A549 treated with RU486 at 1 μM for 4 hours (cell line): Measurements from ENCODE around the gene CCL26. TPM values are rescaled to one million over a fixed set of nuclear protein-coding genes. Genes with fewer than 3 reads are reported as not detected.

Experiments used
- total RNA-seq: library from RNA; stranded (reverse); fragments of 200-300 nt; extraction: Qiagen RNA extraction; gene quantifications from 5 replicates; pipeline ENCODE4 v1.2.3, GENCODE V29; 2022; ENCODE audit warnings: low read depth

CCL26 gene
- 8.2 to 14.4 TPM (median 9.9 TPM) in 5 replicates for total RNA-seq

GRCh38 chr7:75772081-75773077, at the start of gene CCL26:
Gene CCL26, minus strand, starts transcription at chr7:75772211. Its CDS starts 35 bp downstream, at chr7:75772176.

GRCh38 chr7:75813781-75814236, 41.8 kb upstream of the CCL26 start, which contains the start of gene CCL24:
Gene CCL24, minus strand, starts transcription at chr7:75813806. Its CDS starts 91 bp downstream, at chr7:75813715.

GRCh38 chr7:75738604-75738974, 33.4 kb downstream of the CCL26 start, which contains the start of gene HIP1:
Gene HIP1, minus strand, starts transcription at chr7:75738941. Its CDS starts 21 bp downstream, at chr7:75738920.

Other genes with a start within 250 kb of the CCL26 start
- gene HIP1, start 33.3 kb downstream of the CCL26 start, total RNA-seq = 14.3 to 18.9 TPM (median 18.1 TPM) in 5 replicates
- 0.53 TPM in 1 of 5 replicates, not detected in the others for gene CCL24, start 41.6 kb upstream of the CCL26 start, total RNA-seq
- gene RHBDD2, start 106.8 kb upstream of the CCL26 start, total RNA-seq = 72.5 to 100.0 TPM (median 90.5 TPM) in 5 replicates
- gene POR, start 142.9 kb upstream of the CCL26 start, total RNA-seq = 131 to 193 TPM (median 173 TPM) in 5 replicates
- gene TMEM120A, start 222.4 kb upstream of the CCL26 start, total RNA-seq = 29.1 to 44.9 TPM (median 41.7 TPM) in 5 replicates